ENCODE measurements around the gene HIPK2. TPM values are rescaled to one million over a fixed set of nuclear protein-coding genes. Genes with fewer than 3 reads are reported as not detected.

Gene HIPK2
- polyA plus RNA-seq, 3 donors = 1.6 to 12.1 (median 3.0) TPM

DNA sequence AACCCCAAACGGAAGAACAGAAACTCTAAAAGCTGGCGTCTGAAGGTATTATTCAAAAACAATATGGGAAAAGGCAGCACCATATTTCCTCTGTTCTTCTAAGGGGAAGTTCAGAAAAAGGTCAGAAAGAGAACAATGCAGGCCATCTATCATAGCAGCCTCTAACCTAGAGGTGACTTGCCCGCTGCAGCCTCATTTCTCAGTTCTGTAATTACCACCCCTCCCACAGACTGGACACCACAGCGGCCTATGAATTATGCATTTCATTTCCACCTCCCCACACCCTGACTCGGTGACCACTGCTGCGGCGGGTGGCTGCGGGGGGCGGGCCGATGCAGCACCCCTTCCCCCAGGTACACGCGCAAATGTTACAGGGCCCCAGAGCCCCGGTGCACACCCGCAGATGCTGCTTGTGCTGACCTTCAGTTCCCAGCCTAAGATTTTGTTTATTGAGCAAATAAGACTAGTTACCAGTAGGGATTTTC lies 128.8 kb downstream of the HIPK2 start:
- Histone ChIP-seq H3K4me1 (ENCODE audit: control insufficient read depth in 1 of 2, insufficient read depth in 2 of 2, low read length in 2 of 2) (peaks cover 55 to 67% of the 10 kb centered on the region in 2 donors), H3K36me3 (replicated peaks in 1 of 2; ENCODE audit: control insufficient read depth in 1 of 2, insufficient read depth in 2 of 2, low read length in 2 of 2) (peaks cover 17 to 38% of the 10 kb centered on the region in 2 donors), H3K4me2 (replicated peaks; ENCODE audit: extremely low read depth, low read length, poor library complexity, severe bottlenecking) (peak overlapping the region; percentile 83), H3K27ac (ENCODE audit: low read depth in 1 of 2, low read length in 2 of 2) (peak overlapping the region; percentile 63 to 70), H3K9ac (ENCODE audit: insufficient read depth, low read length, poor library complexity, severe bottlenecking) (peak overlapping the region; percentile 35), H2AFZ (ENCODE audit: insufficient read depth, low read depth, low read length, poor library complexity, severe bottlenecking) (no peak overlapping the region), H4K20me1 (ENCODE audit: insufficient read depth, low read length) (peaks cover 53% of the 10 kb centered on the region), H3K4me3 (replicated peaks in 1 of 3; ENCODE audit: low read depth in 2 of 3, low read length in 3 of 3) (peak overlapping the region; percentile 23 to 71 (median 30)), H3K9me3 (replicated peaks in 1 of 2; ENCODE audit: control insufficient read depth in 1 of 2, insufficient read depth in 1 of 2, low read length in 2 of 2) (no peaks in the 10 kb centered on the region), H3K27me3 (ENCODE audit: control insufficient read depth in 2 of 2, insufficient read depth in 2 of 2, low read length in 2 of 2) (no peaks in the 10 kb centered on the region), H3K79me2 (ENCODE audit: insufficient read depth, low read length) (peaks cover 83% of the 10 kb centered on the region)
- peaks cover 0 to 3% (median 0%) of the 10 kb centered on the region in 3 donors for H3K27me3 Mint-ChIP-seq (ENCODE audit: low read depth in 3 of 3)
- H3K4me1 Mint-ChIP-seq = peaks cover 74% of the 10 kb centered on the region
- TF ChIP-seq, protein P1, sequence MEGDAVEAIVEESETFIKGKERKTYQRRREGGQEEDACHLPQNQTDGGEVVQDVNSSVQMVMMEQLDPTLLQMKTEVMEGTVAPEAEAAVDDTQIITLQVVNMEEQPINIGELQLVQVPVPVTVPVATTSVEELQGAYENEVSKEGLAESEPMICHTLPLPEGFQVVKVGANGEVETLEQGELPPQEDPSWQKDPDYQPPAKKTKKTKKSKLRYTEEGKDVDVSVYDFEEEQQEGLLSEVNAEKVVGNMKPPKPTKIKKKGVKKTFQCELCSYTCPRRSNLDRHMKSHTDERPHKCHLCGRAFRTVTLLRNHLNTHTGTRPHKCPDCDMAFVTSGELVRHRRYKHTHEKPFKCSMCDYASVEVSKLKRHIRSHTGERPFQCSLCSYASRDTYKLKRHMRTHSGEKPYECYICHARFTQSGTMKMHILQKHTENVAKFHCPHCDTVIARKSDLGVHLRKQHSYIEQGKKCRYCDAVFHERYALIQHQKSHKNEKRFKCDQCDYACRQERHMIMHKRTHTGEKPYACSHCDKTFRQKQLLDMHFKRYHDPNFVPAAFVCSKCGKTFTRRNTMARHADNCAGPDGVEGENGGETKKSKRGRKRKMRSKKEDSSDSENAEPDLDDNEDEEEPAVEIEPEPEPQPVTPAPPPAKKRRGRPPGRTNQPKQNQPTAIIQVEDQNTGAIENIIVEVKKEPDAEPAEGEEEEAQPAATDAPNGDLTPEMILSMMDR (IDR thresholded peaks at IDR 0.05) = no peak
- peaks cover 40 to 48% of the 10 kb centered on the region in 2 donors for H3K36me3 Mint-ChIP-seq
- peaks cover 0 to 3% (median 0%) of the 10 kb centered on the region in 7 donors for H3K9me3 Mint-ChIP-seq
- peak overlapping the region; percentile 76 to 86 for H3K4me3 Mint-ChIP-seq
- intact Hi-C loops (cut with micrococcal nuclease) = loop anchor here (5.0 to 10.0 kb wide), 11 partner anchors 33 to 356 kb away; partner anchors contain the start of gene HIPK2 (in 1 of the 2)
- DNase-seq = peak; percentile 77 to 84 (median 83)
- 0% methylated on average over 9 of the region's 14 CpGs for WGBS (ENCODE audit: insufficient coverage)
- H3K27ac Mint-ChIP-seq = peak overlapping the region; percentile 82 to 98 (median 91)

DNA sequence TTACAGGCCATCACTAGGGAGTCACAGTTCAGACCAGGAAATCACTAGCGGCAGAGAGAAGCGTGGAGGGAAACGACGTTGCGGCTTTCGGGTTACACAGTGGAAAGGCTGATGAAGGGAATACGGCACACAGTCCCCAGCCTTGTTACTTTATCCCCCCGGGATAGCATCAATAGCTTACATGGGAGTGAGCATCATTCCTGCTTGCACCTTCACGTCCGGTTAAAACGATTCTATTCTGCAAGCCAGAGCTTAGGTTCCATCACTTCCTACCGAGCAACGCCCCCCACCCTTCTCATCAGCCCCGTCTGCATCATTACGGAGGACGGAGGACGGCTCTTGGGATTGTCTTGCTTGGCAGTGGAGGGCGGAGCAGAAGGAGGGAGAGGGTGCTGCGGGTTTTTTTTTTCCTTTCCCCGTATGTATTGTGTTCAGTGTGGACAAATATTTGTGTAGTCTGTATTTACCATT lies 129.4 kb downstream of the HIPK2 start:
- peak in 2 of 3 donors; percentile 29 to 30 for DNase-seq
- H3K4me1 ChIP-seq (ENCODE audit: control insufficient read depth in 1 of 2, insufficient read depth in 2 of 2, low read length in 2 of 2) = peaks cover 55 to 66% of the 10 kb centered on the region in 2 donors

More for the DNA sequence above, 129.4 kb downstream of the HIPK2 start:
- Histone ChIP-seq H3K4me3 (replicated peaks in 1 of 3; ENCODE audit: low read depth in 2 of 3, low read length in 3 of 3) (peak overlapping the region; percentile 23 to 71 (median 30)), H3K9me3 (replicated peaks in 1 of 2; ENCODE audit: control insufficient read depth in 1 of 2, insufficient read depth in 1 of 2, low read length in 2 of 2) (no peaks in the 10 kb centered on the region), H3K9ac (ENCODE audit: insufficient read depth, low read length, poor library complexity, severe bottlenecking) (peak overlapping the region; percentile 35), H3K27ac (ENCODE audit: low read depth in 1 of 2, low read length in 2 of 2) (peak overlapping the region; percentile 58 to 70), H3K27me3 (ENCODE audit: control insufficient read depth in 2 of 2, insufficient read depth in 2 of 2, low read length in 2 of 2) (no peaks in the 10 kb centered on the region), H4K20me1 (ENCODE audit: insufficient read depth, low read length) (peaks cover 58% of the 10 kb centered on the region), H3K4me2 (replicated peaks; ENCODE audit: extremely low read depth, low read length, poor library complexity, severe bottlenecking) (peak overlapping the region; percentile 83), H2AFZ (ENCODE audit: insufficient read depth, low read depth, low read length, poor library complexity, severe bottlenecking) (no peak overlapping the region), H3K79me2 (ENCODE audit: insufficient read depth, low read length) (peaks cover 84% of the 10 kb centered on the region), H3K36me3 (replicated peaks in 1 of 2; ENCODE audit: control insufficient read depth in 1 of 2, insufficient read depth in 2 of 2, low read length in 2 of 2) (peaks cover 18 to 44% of the 10 kb centered on the region in 2 donors)
- Mint-ChIP-seq H3K27ac (peak overlapping the region; percentile 62 to 98 (median 88)), H3K9me3 (peaks cover 0 to 3% (median 0%) of the 10 kb centered on the region in 7 donors), H3K27me3 (ENCODE audit: low read depth in 3 of 3) (peaks cover 0 to 3% (median 0%) of the 10 kb centered on the region in 3 donors), H3K4me3 (peak overlapping the region; percentile 76 to 86), H3K4me1 (peaks cover 73% of the 10 kb centered on the region), H3K36me3 (peaks cover 44 to 53% of the 10 kb centered on the region in 2 donors)
- TF ChIP-seq, protein P1 (IDR thresholded peaks at IDR 0.05) = no peak
- intact Hi-C loops (cut with micrococcal nuclease) = loop anchor here (5.0 to 10.0 kb wide), 11 partner anchors 34 to 356 kb away; partner anchors contain the start of gene HIPK2 (in 1 of the 2)
- 6% methylated on average over 10 of the region's 20 CpGs for WGBS (ENCODE audit: insufficient coverage)

All from CD14-positive monocyte (primary cell).